Stimulated activated CD8-positive, alpha-beta memory T cell treated with anti-CD3 and anti-CD28 coated beads, Interleukin-2, amount 100 ng/mL, for 1 hour (primary cell): ENCODE measurements around the gene TAF15.

Source experiments
- DNase-seq, 2 donors: peaks; one replicate each; pipeline ENCODE4 v3.0.0-alpha.2; 2020; ENCODE audit warnings: low read depth in 2 of 2

TAF15 gene

GRCh38 chr17:35872196-35872980 is 63.1 kb downstream of the TAF15 start:
- no peak for DNase-seq

DNA sequence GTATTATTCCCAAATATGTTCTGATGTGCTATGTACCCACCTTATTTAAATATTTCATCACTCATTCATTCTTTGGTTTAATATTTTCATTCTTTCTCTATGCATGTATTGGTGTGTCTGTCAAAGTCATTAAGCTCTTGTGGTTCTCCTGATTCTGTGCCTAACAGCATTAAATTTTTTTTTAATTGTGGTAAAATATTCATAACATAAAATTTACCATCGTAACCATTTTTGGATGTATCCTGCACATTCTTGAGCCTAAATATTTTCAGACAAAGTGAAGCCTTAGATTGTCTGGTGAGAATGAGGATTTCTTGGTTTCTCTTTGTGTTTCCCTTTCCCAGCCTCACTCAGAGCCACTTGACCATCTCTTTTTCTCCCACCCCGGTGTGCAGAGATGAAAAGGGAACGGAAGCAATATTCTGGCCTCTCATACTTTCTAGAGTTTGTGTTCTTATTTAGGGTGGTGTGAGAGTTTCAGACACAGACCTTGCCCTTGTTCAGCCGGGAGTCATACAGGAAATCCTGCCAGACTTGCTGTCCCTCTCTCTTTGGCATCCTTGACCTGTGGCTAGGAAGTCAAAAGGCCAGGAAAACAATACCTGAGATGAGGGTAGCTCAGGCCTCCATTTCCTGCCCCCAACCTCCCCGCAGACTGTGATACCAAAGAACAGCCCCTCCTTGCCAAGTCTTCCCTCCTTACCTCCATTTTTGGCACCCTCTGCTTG is 66.0 kb downstream of the TAF15 start:
- DNase-seq = no peak

GRCh38 chr17:35875800-35876139 is 66.5 kb downstream of the TAF15 start:
- DNase-seq = no peak

DNA sequence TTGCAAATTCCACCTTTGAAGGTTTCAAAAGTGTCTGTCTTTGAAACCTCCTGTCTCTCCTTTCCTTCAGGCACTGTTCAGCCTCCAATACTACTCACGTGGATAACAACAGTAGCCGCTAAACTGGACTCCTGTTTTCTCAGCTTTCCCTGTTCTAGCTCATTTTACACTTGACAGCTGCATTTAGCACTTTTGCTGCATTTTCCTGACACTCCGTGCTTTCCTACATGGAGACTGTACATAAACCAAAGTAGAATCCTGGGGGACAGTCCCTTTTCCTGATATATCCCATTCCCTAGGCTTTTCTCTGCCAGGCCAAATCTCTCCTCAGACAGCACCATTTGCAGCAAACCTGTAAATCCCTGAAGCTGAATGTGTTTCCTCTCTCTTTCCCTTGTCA is 67.2 kb downstream of the TAF15 start:
- DNase-seq = no peak

DNA sequence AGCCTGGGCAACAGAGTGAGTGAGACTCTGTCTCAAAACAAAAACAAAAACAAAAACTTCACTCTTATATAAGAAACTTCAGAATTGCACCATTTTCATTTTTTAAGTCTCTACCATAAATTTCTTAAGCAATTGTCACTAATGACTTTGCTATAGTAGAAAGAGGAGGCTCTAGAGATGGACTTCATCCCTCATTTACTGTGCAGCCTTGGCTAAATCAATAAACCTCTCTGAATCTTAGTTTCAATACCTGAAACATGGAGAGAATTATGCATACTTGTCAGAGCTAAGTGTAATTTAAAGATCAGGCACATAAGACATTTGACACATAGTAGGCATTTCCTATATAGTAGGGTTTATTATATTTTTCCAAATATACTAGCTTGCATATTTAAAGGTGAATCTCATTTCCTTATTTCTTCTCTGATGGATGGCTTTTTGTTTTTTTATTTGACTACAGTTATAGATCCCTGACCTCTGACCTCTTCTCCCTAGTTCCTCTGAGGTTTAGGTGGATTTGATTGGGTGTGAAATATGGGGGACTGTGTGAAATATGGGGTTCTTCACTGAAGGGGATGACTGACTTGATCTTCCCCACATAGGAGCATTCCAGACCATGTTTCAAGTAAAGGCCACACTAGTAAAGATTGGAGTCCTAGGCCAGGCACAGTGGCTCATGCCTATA is 68.2 kb downstream of the TAF15 start:
- no peak for DNase-seq

GRCh38 chr17:35878361-35878760 is 69.1 kb downstream of the TAF15 start:
- no peak for DNase-seq

DNA sequence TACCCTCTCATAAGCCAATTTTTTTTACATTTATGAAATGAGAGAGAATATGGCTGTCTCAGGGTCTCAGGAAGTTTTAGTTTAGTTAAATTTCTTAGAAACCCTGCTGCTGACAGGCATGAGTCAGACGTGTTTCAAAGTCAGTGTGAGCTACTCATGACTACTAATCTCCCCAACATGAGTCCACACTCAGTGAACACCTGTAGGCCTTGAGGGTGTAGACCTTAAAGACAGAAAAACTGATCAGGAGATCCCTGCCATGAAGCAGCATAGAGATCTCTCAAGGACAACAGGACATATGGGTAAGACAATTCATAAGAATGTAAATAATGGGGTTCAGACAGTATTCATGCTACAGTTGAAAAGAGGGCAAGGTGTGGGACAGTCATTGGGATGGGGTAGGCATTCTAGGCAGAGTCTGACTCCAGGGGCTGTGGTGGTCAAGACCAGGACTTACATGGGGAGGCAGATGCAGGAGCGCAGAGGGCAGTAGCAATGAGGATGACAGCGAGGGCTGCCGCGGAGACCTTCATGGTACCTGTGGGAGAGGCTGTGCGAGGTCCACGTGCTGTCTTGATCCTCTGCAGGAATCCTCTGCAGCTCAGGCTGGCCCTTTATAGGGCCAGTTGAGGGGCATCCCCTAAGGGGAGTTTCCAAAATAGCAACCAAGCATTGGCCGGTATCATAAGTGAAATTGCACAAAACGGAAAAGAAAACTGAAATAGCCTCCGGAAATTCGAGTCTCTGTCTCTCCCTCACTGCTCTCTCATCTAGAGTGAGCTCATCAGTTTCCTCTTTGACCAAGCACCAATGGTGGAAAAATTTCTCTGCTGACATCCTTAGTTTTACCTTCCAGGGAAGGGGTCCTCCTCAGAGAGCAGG is 70.7 kb downstream of the TAF15 start, which contains the start of gene CCL5:
CCL5 (minus strand) TSS at position 588 of the 882 bp plus-strand sequence.
- DNase-seq = peak in 1 of 2 donors; percentile 58

DNA sequence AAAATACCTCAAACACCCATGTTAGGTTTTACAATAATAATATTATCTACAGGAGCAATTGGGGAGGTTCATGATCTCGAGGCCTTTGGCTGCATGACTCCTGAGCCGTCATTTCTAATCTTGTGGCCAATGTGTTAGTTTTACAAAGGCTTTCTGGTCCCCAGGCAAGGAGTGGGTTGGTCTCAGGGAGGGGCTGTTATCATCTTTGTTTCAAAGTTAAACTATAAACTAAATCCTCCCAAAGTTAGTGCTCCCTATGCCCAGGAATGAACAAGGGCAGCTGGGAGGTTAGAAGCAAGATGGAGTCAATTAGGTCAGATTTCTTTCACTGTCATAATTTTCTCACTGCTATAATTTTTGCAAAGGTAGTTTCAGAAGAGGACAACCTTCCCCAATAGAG is 80.0 kb downstream of the TAF15 start:
- no peak for DNase-seq

DNA sequence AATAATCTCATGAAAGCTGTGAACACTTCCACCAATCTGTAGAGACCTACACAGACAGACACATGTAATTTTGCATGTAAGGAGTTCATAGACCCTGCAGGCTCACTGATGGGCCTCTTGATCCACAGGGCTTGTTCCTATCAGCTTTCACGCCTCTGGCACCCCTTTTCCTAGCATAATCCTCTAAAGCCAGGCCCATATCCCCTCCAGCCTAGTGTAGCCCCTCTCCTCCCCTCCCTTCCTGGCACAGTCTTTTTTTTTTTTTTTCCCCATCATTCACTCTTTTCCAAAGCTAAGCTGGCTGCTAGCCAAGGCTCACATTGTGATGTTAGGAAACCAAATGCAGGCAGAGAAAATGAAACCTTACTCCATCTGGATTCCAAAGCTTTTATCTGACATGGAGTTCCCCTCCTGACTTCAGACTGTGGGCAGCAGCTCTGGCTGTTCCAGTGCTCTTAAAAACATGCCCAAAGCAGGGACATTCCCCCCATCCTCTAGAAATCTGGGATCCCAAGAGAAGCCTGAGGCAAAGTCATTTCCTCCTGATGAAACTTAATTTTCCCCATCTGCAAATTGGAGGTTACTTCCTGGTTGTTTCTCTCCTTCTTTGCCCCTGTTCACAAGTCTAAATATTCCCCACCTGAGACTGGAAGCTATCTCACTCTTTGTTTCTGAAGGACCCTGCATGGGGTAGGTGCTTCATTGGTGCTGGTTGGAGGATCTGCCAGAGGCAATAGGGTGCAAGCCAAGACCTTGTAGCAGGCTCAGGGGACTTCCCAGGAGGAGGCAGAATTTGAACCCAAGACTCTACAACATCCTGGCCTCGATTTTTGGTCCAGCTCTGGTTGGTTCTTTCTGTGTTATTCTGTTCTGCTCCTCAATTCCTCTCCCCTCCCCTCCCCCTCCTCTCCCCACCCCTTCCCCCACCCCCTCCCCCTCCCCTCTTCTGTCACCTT is 80.8 kb downstream of the TAF15 start:
- no peak for DNase-seq

DNA sequence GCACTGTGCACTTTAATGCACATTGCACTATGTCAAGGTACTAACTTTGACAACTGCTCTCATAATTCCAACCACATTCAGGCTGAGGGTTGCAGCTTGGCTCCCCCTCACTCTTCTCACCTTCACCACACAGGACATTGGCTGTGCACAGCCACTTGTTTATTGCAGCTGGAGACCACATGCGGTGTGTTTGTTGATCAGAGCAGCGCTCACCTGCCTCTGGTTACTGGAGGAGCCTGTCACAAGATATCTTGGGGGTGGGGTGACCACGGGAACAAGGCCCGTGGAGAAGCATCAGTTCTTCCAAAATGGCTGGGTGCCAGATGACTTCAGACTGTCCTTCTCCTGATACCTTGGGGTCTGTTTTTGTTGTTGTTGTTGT is 81.5 kb downstream of the TAF15 start:
- DNase-seq = no peak

- DNase-seq = no peak
Observed at GRCh38 chr17:35891269-35891668, 82.0 kb downstream of the TAF15 start.

GRCh38 chr17:35892091-35893035 is 83.1 kb downstream of the TAF15 start:
- no peak for DNase-seq

- no peak for DNase-seq
Observed at GRCh38 chr17:35893751-35894150, 84.5 kb downstream of the TAF15 start.

DNA sequence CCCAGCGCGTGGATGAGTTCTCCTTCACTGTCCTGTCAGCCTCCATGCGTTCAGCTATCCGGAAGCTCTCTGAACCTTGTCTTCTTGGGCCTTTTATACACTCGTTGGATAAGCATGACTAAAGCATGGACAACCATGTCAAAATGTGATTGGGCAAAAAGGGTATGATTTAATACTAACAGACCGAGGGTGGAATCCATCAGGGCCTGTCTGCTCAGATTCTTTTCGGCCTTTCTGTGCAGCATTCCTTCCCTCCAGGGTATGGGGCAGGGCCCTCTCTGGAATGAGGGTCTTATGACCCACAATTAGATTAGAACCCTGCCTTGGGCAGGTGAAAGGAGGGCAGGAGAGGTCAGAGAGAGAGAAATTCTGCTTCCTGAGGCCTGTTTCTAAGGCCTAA is 84.9 kb downstream of the TAF15 start:
- DNase-seq = no peak

DNA sequence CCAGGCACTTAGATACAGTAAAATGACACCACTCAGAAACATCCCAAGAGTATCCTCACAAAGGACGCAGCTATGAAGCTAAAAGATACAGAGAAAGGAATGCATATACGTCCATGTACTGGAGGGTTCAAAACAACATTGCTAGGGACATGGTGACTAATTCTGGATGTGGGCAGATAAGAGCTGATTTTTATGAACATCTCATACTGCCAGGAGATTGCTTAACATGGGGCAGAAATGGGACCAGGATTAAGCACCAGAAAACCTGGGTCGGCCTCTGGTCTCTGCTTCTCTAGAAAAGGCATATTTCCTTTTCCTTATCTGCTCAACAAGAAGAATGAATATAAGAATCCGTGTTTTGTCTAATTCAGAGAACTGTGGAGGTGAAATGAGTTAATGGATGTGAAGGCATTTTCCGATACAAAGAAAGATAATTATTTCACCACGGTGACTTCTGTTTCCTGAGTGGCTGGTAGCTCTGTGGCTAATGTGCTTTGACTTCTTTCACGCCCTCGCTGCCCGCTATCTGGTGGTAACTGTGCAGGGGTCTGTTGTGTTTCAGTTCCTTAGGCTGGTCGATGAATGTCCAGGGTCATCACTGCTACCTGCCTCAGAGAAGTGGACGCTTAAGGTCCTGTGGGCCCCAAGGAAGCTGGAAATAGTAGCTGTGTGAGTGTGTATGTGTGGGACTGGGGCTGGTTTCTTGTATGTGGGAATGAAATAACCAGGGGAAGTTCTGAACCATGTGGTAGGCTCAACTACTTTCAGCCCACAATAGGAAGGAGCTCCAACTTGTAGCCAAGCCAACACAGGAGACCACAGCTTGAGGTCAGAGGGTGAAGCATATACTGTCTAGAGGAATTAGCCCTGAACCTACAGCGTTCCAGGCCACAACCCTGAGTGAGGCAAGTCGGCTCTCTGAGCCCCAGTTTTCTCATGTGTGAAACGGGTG is 86.6 kb downstream of the TAF15 start:
- DNase-seq = no peak
